Measurements from ENCODE around the gene SLFNL1. TPM values are rescaled to one million over a fixed set of nuclear protein-coding genes. Genes with fewer than 3 reads are reported as not detected.

The SLFNL1 gene
- total RNA-seq, 6 donors from 2014 or later = 2.2 to 7.8 (median 5.3) TPM

DNA sequence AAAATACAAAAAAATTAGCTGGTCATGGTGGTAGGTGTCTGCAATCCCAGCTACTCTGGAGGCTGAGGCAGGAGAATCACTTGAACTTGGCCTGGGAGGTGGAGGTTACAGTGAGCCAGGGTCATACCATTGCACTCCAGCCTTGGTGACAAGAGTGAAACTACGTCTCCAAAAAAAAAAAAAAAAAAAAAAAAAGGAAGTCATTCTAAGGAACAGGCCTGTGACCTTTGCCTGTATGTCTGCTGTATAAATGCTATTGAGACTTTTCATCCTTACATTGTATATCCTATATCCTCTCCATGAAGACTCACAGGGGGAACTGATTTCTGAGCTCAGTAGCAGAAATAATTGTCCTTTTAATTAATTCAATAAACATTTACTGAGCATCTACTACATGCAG lies 49.6 kb downstream of the SLFNL1 start:
- 40 to 43% methylated on average over 1 of the region's 1 CpG for WGBS, 2 donors
- no peak for ATAC-seq (ENCODE audit: low FRiP score in 2 of 2)

DNA sequence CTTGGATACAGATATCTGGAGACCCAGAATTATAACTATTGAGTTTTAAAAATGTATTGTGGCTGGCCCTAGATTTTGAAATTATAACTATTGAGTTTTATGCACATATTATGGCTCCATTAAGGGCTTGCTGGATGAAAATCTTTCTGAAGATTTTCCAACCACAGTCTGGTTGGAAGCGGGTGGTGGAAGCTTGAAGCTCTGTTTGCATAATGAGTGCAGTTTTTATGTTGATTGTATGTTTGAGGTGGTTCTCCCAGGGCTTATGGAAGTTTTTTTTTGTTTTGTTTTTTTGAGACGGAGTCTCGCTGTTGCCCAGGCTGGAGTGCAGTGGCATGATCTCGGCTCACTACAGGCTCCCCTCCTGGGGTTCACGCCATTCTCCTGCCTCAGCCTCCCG lies 52.1 kb downstream of the SLFNL1 start:
- H3K9me3 ChIP-seq = no peaks in the 10 kb centered on the region
- no peak overlapping the region for H3K4me3 ChIP-seq
- H3K27ac ChIP-seq = no peak overlapping the region
- WGBS, 2 donors = 85 to 91% methylated on average over 6 of the region's 6 CpGs
- TF ChIP-seq EP300 (IDR thresholded peaks at IDR 0.05) = no peak
- no peak for ATAC-seq (ENCODE audit: low FRiP score in 2 of 2)
- H3K27me3 ChIP-seq = no peaks in the 10 kb centered on the region
- DNase-seq = no peak
- H3K4me1 ChIP-seq = peaks cover 0 to 12% (median 3%) of the 10 kb centered on the region in 4 donors
- no peaks in the 10 kb centered on the region for H3K36me3 ChIP-seq

More for the DNA sequence above, 49.6 kb downstream of the SLFNL1 start:
- Histone ChIP-seq H3K4me1 (peaks cover 0 to 12% (median 3%) of the 10 kb centered on the region in 4 donors), H3K36me3 (no peaks in the 10 kb centered on the region), H3K27ac (no peak overlapping the region), H3K27me3 (no peaks in the 10 kb centered on the region), H3K9me3 (no peaks in the 10 kb centered on the region), H3K4me3 (no peak overlapping the region)
- TF ChIP-seq POLR2AphosphoS5 (IDR thresholded peaks at IDR 0.05) (no peak), EP300 (IDR thresholded peaks at IDR 0.05) (no peak), POLR2A (IDR thresholded peaks at IDR 0.05) (no peak)
- TF ChIP-seq, protein P1, sequence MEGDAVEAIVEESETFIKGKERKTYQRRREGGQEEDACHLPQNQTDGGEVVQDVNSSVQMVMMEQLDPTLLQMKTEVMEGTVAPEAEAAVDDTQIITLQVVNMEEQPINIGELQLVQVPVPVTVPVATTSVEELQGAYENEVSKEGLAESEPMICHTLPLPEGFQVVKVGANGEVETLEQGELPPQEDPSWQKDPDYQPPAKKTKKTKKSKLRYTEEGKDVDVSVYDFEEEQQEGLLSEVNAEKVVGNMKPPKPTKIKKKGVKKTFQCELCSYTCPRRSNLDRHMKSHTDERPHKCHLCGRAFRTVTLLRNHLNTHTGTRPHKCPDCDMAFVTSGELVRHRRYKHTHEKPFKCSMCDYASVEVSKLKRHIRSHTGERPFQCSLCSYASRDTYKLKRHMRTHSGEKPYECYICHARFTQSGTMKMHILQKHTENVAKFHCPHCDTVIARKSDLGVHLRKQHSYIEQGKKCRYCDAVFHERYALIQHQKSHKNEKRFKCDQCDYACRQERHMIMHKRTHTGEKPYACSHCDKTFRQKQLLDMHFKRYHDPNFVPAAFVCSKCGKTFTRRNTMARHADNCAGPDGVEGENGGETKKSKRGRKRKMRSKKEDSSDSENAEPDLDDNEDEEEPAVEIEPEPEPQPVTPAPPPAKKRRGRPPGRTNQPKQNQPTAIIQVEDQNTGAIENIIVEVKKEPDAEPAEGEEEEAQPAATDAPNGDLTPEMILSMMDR (IDR thresholded peaks at IDR 0.05) = no peak
- DNase-seq = no peak

DNA sequence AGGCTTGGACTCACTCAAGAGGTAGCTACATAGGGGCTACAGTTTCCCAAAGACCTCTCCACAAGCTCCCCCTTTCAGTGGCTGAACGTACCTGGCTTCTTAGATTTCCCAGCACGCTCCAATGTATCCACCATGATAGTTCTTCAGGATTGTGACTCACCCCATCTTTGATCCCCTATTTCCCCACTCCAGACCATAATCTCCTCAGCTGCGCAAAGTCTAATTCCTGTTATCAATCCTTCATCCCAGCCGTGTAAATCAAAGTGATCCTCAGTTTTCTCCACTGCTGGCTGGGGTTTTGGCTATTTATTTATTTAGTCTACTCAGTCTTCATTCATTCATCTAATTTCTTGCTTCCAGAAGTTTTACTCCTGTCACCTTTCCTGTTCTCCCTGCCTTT lies 55.1 kb downstream of the SLFNL1 start:
- Histone ChIP-seq H3K36me3 (no peaks in the 10 kb centered on the region), H3K4me3 (no peak overlapping the region), H3K27me3 (no peaks in the 10 kb centered on the region), H3K4me1 (peaks cover 0 to 12% (median 3%) of the 10 kb centered on the region in 4 donors), H3K9me3 (no peaks in the 10 kb centered on the region), H3K27ac (no peak overlapping the region)
- TF ChIP-seq, protein P1 (IDR thresholded peaks at IDR 0.05) = no peak
- TF ChIP-seq POLR2AphosphoS5 (IDR thresholded peaks at IDR 0.05) (no peak), POLR2A (IDR thresholded peaks at IDR 0.05) (no peak), EP300 (IDR thresholded peaks at IDR 0.05) (no peak)
- no peak for DNase-seq
- ATAC-seq (ENCODE audit: low FRiP score in 2 of 2) = no peak
- 76 to 95% methylated on average over 4 of the region's 4 CpGs for WGBS, 2 donors

Other genes starting within 250 kb of the SLFNL1 start
- under 1 TPM in 5 of 6 donors, not detected in 1; 0.44 to 0.89 (median 0.60) TPM for gene KCNQ4, start 237.9 kb downstream of the SLFNL1 start, total RNA-seq
- 10 to 100 TPM in 5 of 6 donors, 1 to 10 TPM in 1; 8.4 to 36.5 (median 19.8) TPM for gene CITED4, start 159.4 kb downstream of the SLFNL1 start, total RNA-seq
- gene CTPS1, start 42.0 kb downstream of the SLFNL1 start, total RNA-seq = 10 to 100 TPM; 12.7 to 32.5 (median 25.0) TPM
- gene SCMH1, start 220.6 kb upstream of the SLFNL1 start, total RNA-seq = 10 to 100 TPM; 31.4 to 54.5 (median 36.6) TPM

Data from upper lobe of left lung (tissue), 6 donors.